ENCODE data around the gene MYH9. TPM values are rescaled to one million over a fixed set of nuclear protein-coding genes. Genes with fewer than 3 reads are reported as not detected.

Gene MYH9
- polyA plus RNA-seq, 1 donor: 133 TPM

- no peak for DNase-seq
Measured at GRCh38 chr22:36366291-36366708, 21.5 kb downstream of the MYH9 start.

GRCh38 chr22:36365020-36365411 is 22.8 kb downstream of the MYH9 start:
- DNase-seq: no peak

- DNase-seq: no peak
Measured at GRCh38 chr22:36364255-36365019, 23.3 kb downstream of the MYH9 start.

- DNase-seq: no peak
Measured at GRCh38 chr22:36363349-36363981, 24.3 kb downstream of the MYH9 start.

GRCh38 chr22:36362932-36363331 is 24.8 kb downstream of the MYH9 start:
- DNase-seq: no peak

- DNase-seq: no peak
Measured at GRCh38 chr22:36362075-36362474, 25.7 kb downstream of the MYH9 start.

- no peak for DNase-seq
Measured at GRCh38 chr22:36360871-36361383, 26.8 kb downstream of the MYH9 start.

GRCh38 chr22:36360011-36360410 is 27.8 kb downstream of the MYH9 start:
- DNase-seq: no peak

- DNase-seq: no peak
Measured at GRCh38 chr22:36359470-36359996, 28.2 kb downstream of the MYH9 start.

GRCh38 chr22:36358533-36359469 is 29.0 kb downstream of the MYH9 start:
- no peak for DNase-seq

- DNase-seq: no peak
Measured at GRCh38 chr22:36356708-36357624, 30.8 kb downstream of the MYH9 start.

- DNase-seq: no peak
Measured at GRCh38 chr22:36355894-36356293, 31.9 kb downstream of the MYH9 start.

GRCh38 chr22:36355362-36355761 is 32.4 kb downstream of the MYH9 start:
- no peak for DNase-seq

GRCh38 chr22:36352803-36353507 is 34.8 kb downstream of the MYH9 start:
- DNase-seq: no peak

- no peak for DNase-seq
Measured at GRCh38 chr22:36351921-36352802, 35.6 kb downstream of the MYH9 start.

- DNase-seq: no peak
Measured at GRCh38 chr22:36350751-36351594, 36.8 kb downstream of the MYH9 start.

- no peak for DNase-seq
Measured at GRCh38 chr22:36349726-36350125, 38.0 kb downstream of the MYH9 start.

- DNase-seq: no peak
Measured at GRCh38 chr22:36348760-36349159, 39.0 kb downstream of the MYH9 start.

GRCh38 chr22:36347094-36347493 is 40.7 kb downstream of the MYH9 start:
- DNase-seq: no peak

Data from hindlimb muscle (tissue), 1 donor.